HepG2 (cell line): ENCODE data around the gene AZU1. TPM values are rescaled to one million over a fixed set of nuclear protein-coding genes. Genes with fewer than 3 reads are reported as not detected.

ENCODE experiments used
- EP300 ChIP-seq, 3 experiments: sonication (generic) in 1 of 3; formaldehyde crosslinking in 1 of 3; IDR thresholded peaks; 2 replicates each; pipeline versions ENCODE4 v1.5.1 to v1.6.1; 2011 to 2020; ENCODE audit warnings: low read depth in 2 of 3, low read length in 2 of 3, borderline replicate concordance in 1 of 3, improper control_type of control experiment in 1 of 3, mild to moderate bottlenecking in 1 of 3, missing genetic modification reagents in 1 of 3, moderate library complexity in 1 of 3
- GATAD2A ChIP-seq: IDR thresholded peaks from 2 replicates; pipeline ENCODE4 v1.6.1; 2016
- HES4 ChIP-seq: sonication (generic); formaldehyde crosslinking; IDR thresholded peaks from 2 replicates; pipeline ENCODE4 v1.9.0; 2021; ENCODE audit warnings: mild to moderate bottlenecking, missing genetic modification reagents, borderline replicate concordance
- HIVEP1 ChIP-seq: sonication (generic); formaldehyde crosslinking; IDR thresholded peaks from 2 replicates; pipeline ENCODE4 v1.4.0; 2020; ENCODE audit warnings: mild to moderate bottlenecking, missing genetic modification reagents
- HMGXB4 ChIP-seq, 2 experiments: sonication (generic) in 1 of 2; formaldehyde crosslinking in 1 of 2; IDR thresholded peaks; 2 replicates each; pipeline versions ENCODE4 v1.4.0 to v1.6.1; 2018 to 2020; ENCODE audit warnings: missing genetic modification reagents in 2 of 2, borderline replicate concordance in 1 of 2, low read depth in 1 of 2, mild to moderate bottlenecking in 1 of 2, missing biosample characterization in 1 of 2
- KDM1A ChIP-seq: IDR thresholded peaks from 2 replicates; pipeline ENCODE4 v1.6.1; 2016; ENCODE audit warnings: missing compliant biosample characterization
- KLF6 ChIP-seq: IDR thresholded peaks from 2 replicates; pipeline ENCODE4 v1.8.0; 2016; ENCODE audit warnings: missing biosample characterization, missing genetic modification reagents
- MEIS1 ChIP-seq: sonication (generic); formaldehyde crosslinking; IDR thresholded peaks from 2 replicates; pipeline ENCODE4 v1.9.0; 2021; ENCODE audit warnings: mild to moderate bottlenecking, missing genetic modification reagents, moderate library complexity, borderline replicate concordance
- NFATC3 ChIP-seq: sonication (generic); formaldehyde crosslinking; IDR thresholded peaks from 2 replicates; pipeline ENCODE4 v1.5.1; 2020; ENCODE audit warnings: mild to moderate bottlenecking, missing genetic modification reagents
- PAX8 ChIP-seq: sonication (generic); formaldehyde crosslinking; IDR thresholded peaks from 2 replicates; pipeline ENCODE4 v1.8.0; 2022; ENCODE audit warnings: mild to moderate bottlenecking, missing genetic modification reagents, borderline replicate concordance
- THAP9 ChIP-seq: sonication (generic); formaldehyde crosslinking; IDR thresholded peaks from 2 replicates; pipeline ENCODE4; 2020; ENCODE audit warnings: missing genetic modification reagents, mild to moderate bottlenecking, borderline replicate concordance
- ZBTB21 ChIP-seq: sonication (generic); formaldehyde crosslinking; IDR thresholded peaks from 2 replicates; pipeline ENCODE4 v1.4.0; 2020; ENCODE audit warnings: missing genetic modification reagents
- ZMAT5 ChIP-seq: sonication (generic); formaldehyde crosslinking; IDR thresholded peaks from 2 replicates; pipeline ENCODE4 v1.5.0; 2020; ENCODE audit warnings: mild to moderate bottlenecking, low read depth, missing genetic modification reagents, borderline replicate concordance
- ZNF121 ChIP-seq: sonication (generic); formaldehyde crosslinking; IDR thresholded peaks from 2 replicates; pipeline ENCODE4 v1.5.0; 2020; ENCODE audit warnings: mild to moderate bottlenecking, missing genetic modification reagents
- ZNF280D ChIP-seq: sonication (generic); formaldehyde crosslinking; IDR thresholded peaks from 2 replicates; pipeline ENCODE4 v1.5.1; 2020; ENCODE audit warnings: mild to moderate bottlenecking, missing genetic modification reagents
- ZNF350 ChIP-seq: sonication (generic); formaldehyde crosslinking; IDR thresholded peaks from 2 replicates; pipeline ENCODE4 v1.4.0; 2020; ENCODE audit warnings: mild to moderate bottlenecking, low read depth, missing genetic modification reagents, borderline replicate concordance
- ZNF740 ChIP-seq: sonication (generic); formaldehyde crosslinking; IDR thresholded peaks from 2 replicates; pipeline ENCODE4 v1.4.0; 2020; ENCODE audit warnings: missing genetic modification reagents
- ZNF790 ChIP-seq: sonication (generic); formaldehyde crosslinking; IDR thresholded peaks from 2 replicates; pipeline ENCODE4 v1.8.0; 2022; ENCODE audit warnings: missing genetic modification reagents, mild to moderate bottlenecking, borderline replicate concordance
- ZSCAN25 ChIP-seq: sonication (generic); formaldehyde crosslinking; IDR thresholded peaks from 2 replicates; pipeline ENCODE4 v1.8.0; 2022; ENCODE audit warnings: mild to moderate bottlenecking, missing genetic modification reagents
- polyA plus RNA-seq, 8 experiments: library from polyadenylated mRNA; depleted of rRNA in 3 of 8; stranded (reverse) in 7 of 8; unstranded in 1 of 8; fragments of >200 nt; fragmentation: Illumina TruSeq in 4 of 8; extraction: Trizol in 4 of 8; gene quantifications; 2 replicates each; pipeline versions ENCODE4 v1.2.1 to v1.2.3, GENCODE V29; 2011 to 2016; ENCODE audit warnings: low read depth in 4 of 8, missing spikeins in 1 of 8, mixed read lengths in 1 of 8; ENCODE audit not compliant: insufficient read depth in 1 of 8
- total RNA-seq, 5 experiments: library from RNA; depleted of rRNA; stranded (reverse); fragments of >200 nt; fragmentation: Illumina TruSeq; extraction: Trizol; gene quantifications; 2 replicates each; pipeline ENCODE4 v1.2.3, GENCODE V29; 2016; ENCODE audit warnings: low read depth in 1 of 5

AZU1 gene
- total and polyA plus RNA-seq, 2 of the 13 experiments (the other 11 are each of a cell fraction or from before 2014, with no cell fraction given), result not detected

GRCh38 chr19:782185-782877 is 45.3 kb upstream of the AZU1 start (continued):
- TF ChIP-seq HMGXB4 (CRISPR knock-in tag; IDR thresholded peaks at IDR 0.05; ENCODE audit: borderline replicate concordance in 1 of 2, low read depth in 1 of 2), result peak in 1 of 2 experiments; percentile 28; a peak in 2 of 4 replicates
- TF ChIP-seq THAP9, result peak; percentile 49
- peak; percentile 15; the same call in 1 of the 2 replicates for TF ChIP-seq HIVEP1 (CRISPR knock-in tag)
- no peak for TF ChIP-seq ZBTB21 (CRISPR knock-in tag)
- TF ChIP-seq ZMAT5 (CRISPR knock-in tag), result no peak
- TF ChIP-seq NFATC3 (CRISPR knock-in tag), result no peak
- no peak for TF ChIP-seq MEIS1 (CRISPR knock-in tag)
- 0 out of 2 replicates have a peak, but pooled peaks have one; percentile 22 for TF ChIP-seq ZNF121 (CRISPR knock-in tag)
- TF ChIP-seq ZNF350 (CRISPR knock-in tag), result peak; percentile 65
- no peak for TF ChIP-seq ZNF280D
- TF ChIP-seq KLF6 (CRISPR knock-in tag), result 0 out of 2 replicates have a peak, but pooled peaks have one; percentile 24
- TF ChIP-seq ZNF790 (CRISPR knock-in tag), result 0 out of 2 replicates have a peak, but pooled peaks have one; percentile 46
- peak; percentile 71 for TF ChIP-seq GATAD2A (CRISPR knock-in tag)
- TF ChIP-seq EP300 (IDR thresholded peaks at IDR 0.05; ENCODE audit: low read depth in 2 of 2, low read length in 2 of 2), result peak in 1 of 2 experiments; percentile 52; a peak in 1 of 4 replicates
- TF ChIP-seq EP300 (CRISPR knock-in tag; IDR thresholded peaks at IDR 0.05; ENCODE audit: borderline replicate concordance), result peak; percentile 39; the same call in 1 of the 2 replicates
- no peak for TF ChIP-seq ZNF740 (CRISPR knock-in tag)
- TF ChIP-seq HES4 (CRISPR knock-in tag), result no peak; the same call in 1 of the 2 replicates
- TF ChIP-seq KDM1A (CRISPR knock-in tag), result no peak
- TF ChIP-seq ZSCAN25 (CRISPR knock-in tag), result peak; percentile 77
- TF ChIP-seq PAX8, result no peak
